Bronchial epithelial cell (primary cell): ENCODE results near the gene GPR55. TPM values are rescaled to one million over a fixed set of nuclear protein-coding genes. Genes with fewer than 3 reads are reported as not detected.
"Not testable (repeated sequence)": the region's sequence is repeated elsewhere in the genome, so short reads cannot be mapped to it uniquely, and the experiment has no call there.

Experiments
- DNase-seq: peaks from one replicate; pipeline ENCODE4 v3.0.0-alpha.2; 2010; ENCODE audit warnings: low read depth
- FAIRE-seq: peaks from 2 replicates; lab custom pipeline; 2011; peaks lifted over from hg19 to GRCh38; lab: Jason Lieb, UNC
- H3K27me3 ChIP-seq: 2 replicates; pipeline ENCODE4 v1.5.1; 2011; ENCODE audit warnings: low read length; ENCODE audit not compliant: control insufficient read depth, insufficient read depth
- H3K36me3 ChIP-seq: 2 replicates; pipeline ENCODE4 v1.5.1; 2011; ENCODE audit warnings: low read length; ENCODE audit not compliant: control insufficient read depth, insufficient read depth
- H3K4me3 ChIP-seq: 2 replicates; pipeline ENCODE4 v1.5.1; 2011; ENCODE audit warnings: mild to moderate bottlenecking, low read depth, low read length, control low read depth
- total RNA-seq: library from RNA; depleted of rRNA; stranded (reverse); fragments of >200 nt; gene quantifications from 2 replicates; pipeline ENCODE4 v1.2.1, GENCODE V29; 2014
- TF ChIP-seq, protein P1 (sequence below): IDR thresholded peaks from 2 replicates; pipeline ENCODE4 v1.5.1; 2011; ENCODE audit warnings: mild to moderate bottlenecking, moderate library complexity, low read length, control low read depth, inconsistent platforms; ENCODE audit not compliant: insufficient read depth, severe bottlenecking

GPR55 gene
- total RNA-seq, 1 donor from 2014 or later: not detected

DNA sequence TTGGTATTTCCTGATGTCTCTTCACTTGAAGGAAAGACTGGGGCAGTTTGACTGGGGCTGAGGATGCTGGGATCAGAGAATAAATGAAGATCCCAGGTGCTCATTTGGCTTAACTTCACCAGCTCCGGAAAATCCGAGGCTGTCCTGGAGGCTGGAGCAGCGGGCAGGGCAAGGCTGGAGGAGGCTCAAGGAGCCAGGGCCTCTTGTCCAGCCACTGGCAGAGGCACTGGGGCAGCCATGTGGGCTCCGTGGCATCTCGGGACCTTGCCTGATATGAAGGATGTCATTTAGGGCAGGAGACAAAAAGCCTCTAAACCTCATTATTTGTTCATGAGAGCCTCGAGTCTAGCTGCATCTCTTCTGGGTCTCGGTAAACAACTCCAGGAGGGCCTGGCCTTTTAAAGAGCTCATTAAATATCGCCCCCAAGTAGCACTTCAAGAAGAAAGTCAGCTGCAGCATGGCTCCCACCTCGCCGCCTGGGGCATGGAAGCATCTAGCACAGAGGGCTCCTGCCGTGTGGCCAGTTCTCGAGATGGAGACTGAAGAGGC is 13.5 kb upstream of the GPR55 start:
- FAIRE-seq (no peak), DNase-seq (no peak)
- no peaks in the 10 kb centered on the region for H3K27me3 ChIP-seq

DNA sequence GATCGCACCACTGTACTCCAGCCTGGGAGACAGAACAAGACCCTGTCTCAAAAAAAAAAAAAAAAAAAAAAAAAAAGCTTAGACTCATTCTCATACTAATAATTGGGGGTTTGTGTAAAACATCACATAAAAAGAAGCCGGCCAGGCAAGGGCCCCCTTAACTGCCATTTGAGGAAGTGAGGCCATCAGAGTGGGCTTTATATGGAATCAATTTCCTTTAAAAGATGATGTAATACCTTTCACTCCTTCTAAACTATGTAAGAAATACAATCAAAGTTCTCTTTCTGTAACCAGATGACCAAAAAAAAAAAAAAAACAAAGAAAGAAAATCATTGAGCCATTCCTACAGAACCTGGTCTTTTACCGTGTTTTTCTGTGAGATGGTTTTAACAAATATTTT is 13.1 kb upstream of the GPR55 start:
- TF ChIP-seq, protein P1, sequence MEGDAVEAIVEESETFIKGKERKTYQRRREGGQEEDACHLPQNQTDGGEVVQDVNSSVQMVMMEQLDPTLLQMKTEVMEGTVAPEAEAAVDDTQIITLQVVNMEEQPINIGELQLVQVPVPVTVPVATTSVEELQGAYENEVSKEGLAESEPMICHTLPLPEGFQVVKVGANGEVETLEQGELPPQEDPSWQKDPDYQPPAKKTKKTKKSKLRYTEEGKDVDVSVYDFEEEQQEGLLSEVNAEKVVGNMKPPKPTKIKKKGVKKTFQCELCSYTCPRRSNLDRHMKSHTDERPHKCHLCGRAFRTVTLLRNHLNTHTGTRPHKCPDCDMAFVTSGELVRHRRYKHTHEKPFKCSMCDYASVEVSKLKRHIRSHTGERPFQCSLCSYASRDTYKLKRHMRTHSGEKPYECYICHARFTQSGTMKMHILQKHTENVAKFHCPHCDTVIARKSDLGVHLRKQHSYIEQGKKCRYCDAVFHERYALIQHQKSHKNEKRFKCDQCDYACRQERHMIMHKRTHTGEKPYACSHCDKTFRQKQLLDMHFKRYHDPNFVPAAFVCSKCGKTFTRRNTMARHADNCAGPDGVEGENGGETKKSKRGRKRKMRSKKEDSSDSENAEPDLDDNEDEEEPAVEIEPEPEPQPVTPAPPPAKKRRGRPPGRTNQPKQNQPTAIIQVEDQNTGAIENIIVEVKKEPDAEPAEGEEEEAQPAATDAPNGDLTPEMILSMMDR: no peak
- no peak for FAIRE-seq
- no peaks in the 10 kb centered on the region for H3K36me3 ChIP-seq
- H3K4me3 ChIP-seq: no peak overlapping the region
- no peak for DNase-seq
- no peaks in the 10 kb centered on the region for H3K27me3 ChIP-seq

More for the DNA sequence above, 13.5 kb upstream of the GPR55 start:
- Histone ChIP-seq H3K36me3 (no peaks in the 10 kb centered on the region), H3K4me3 (no peak overlapping the region)
- TF ChIP-seq, protein P1: no peak

DNA sequence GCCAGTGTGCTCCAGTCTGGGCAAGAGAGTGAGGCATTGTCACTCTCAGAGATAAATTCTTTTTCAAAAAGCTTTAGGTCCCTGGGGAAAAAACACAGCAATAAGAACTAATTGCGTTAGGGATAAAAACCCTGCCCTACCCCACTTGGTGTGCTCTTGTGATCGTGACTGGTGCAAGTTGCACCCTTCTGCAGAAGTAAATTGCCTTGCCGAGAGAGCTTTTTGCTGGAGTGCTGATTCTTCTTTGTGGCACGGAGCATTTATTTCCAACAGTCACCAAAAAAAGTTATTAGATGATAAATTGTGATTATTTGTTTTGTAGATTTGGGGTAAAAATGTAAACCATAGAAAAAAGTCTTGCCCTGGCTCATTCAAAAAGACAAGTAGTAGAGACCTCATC is 12.3 kb upstream of the GPR55 start:
- no peak for DNase-seq
- no peak overlapping the region for H3K4me3 ChIP-seq
- peaks cover 1% of the 10 kb centered on the region for H3K27me3 ChIP-seq
- TF ChIP-seq, protein P1: no peak
- no peaks in the 10 kb centered on the region for H3K36me3 ChIP-seq
- FAIRE-seq: no peak

DNA sequence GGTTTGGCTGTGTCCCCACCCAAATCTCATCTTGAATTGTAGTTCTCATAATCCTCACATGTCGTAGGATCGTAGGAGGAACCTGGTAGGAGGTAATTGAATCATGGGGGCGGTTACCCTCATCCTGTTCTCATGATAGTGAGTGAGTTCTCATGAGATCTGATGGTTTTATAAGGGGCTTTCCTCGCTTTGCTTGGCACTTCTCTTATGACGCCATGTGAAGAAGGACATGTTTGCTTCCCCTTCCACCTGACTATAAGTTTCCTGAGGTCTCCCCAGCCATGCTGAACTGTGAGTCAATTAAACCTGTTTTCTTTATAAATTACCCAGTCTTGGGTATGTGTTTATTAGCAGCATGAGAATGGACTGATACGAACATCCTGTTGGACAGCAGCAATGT is 11.2 kb upstream of the GPR55 start:
- H3K27me3 ChIP-seq, FAIRE-seq, DNase-seq: not testable (repeated sequence)

DNA sequence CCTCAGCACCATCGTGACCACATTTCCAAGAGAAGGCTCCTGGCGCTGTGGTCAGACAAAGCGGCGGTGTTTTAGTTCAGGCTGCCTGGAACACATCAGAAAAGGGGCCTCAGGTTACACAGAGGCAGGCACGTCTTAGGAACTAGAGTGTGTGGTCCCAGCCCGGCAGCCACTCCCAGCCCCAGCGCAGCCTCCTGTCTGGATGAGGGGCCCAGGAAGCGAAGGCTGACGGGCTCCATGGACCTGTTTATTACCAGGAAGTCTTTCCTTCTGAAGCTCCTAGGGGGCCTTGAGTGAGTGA is 10.0 kb upstream of the GPR55 start:
- no peak overlapping the region for H3K4me3 ChIP-seq
- FAIRE-seq: no peak
- no peaks in the 10 kb centered on the region for H3K36me3 ChIP-seq
- TF ChIP-seq, protein P1: no peak
- DNase-seq: no peak
- H3K27me3 ChIP-seq: peaks cover 3% of the 10 kb centered on the region

More for the DNA sequence above, 11.2 kb upstream of the GPR55 start:
- not testable (repeated sequence) for H3K4me3 ChIP-seq, H3K36me3 ChIP-seq

DNA sequence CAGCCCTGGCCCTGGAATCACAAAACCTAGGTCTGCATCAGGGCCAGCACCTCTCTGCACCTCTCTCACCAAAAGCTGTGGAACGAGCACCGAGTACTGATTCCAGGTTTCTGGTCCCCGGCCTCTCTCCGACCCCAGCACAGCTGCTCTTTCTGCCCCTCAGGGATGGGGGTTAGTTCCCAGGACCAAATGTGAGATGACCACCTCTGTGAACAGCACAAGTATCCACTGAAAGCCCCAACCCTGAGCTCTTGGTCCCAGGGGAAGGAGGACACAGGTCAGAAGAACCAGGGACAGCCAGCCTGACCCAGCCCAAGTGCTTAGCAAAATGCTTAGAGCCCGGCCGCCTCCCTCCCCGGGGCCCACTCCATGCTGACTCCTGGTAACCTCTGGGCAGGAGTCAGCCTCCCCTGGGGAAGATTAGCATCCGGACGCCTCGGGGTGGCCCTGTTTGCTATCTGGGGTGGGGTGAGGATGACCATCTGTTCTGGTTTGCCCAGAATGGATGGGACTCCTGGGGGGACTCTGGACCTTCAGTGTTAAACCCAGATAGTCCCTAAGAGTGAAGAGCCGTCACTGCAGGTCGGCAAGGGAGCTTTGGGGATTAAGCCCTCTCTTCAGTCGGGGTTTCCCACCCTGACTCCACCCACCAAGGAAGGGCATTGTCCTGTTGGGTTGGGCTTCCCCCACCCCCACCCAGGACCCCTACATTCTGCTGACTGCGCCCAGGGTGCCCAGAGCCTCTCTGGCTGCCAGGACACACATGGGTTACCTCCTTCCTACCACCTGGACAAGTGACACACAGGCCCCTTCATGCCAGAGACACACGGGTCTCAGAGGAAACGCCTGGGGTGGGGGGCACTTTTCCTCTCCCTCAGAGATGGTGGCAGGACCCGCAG is 9.4 kb upstream of the GPR55 start:
- peaks cover 3% of the 10 kb centered on the region for H3K27me3 ChIP-seq
- H3K4me3 ChIP-seq: no peak overlapping the region
- no peak for DNase-seq
- no peak for FAIRE-seq
- TF ChIP-seq, protein P1: no peak
- H3K36me3 ChIP-seq: no peaks in the 10 kb centered on the region
